ENCODE data around the gene MYLK.

The MYLK gene

GRCh38 chr3:123787133-123787532 lies 97.0 kb downstream of the MYLK start:
- peaks cover 10% of the 10 kb centered on the region for H3K36me3 ChIP-seq (ENCODE audit: control insufficient read depth, insufficient read depth, low read length)
- no peak overlapping the region for H3K27ac ChIP-seq (ENCODE audit: low read depth, low read length, severe bottlenecking)
- no peak overlapping the region for H3K4me3 ChIP-seq (ENCODE audit: extremely low read depth, insufficient read depth, low read length, poor library complexity, severe bottlenecking)
- peaks cover 52% of the 10 kb centered on the region for H3K4me1 ChIP-seq (ENCODE audit: control insufficient read depth, insufficient read depth, low read length, poor library complexity, severe bottlenecking)
- H3K9me3 ChIP-seq (ENCODE audit: control insufficient read depth, low read length), result no peaks in the 10 kb centered on the region
- 95 to 97% methylated on average over 4 to 5 of the region's 5 CpGs for WGBS, 2 experiments (ENCODE audit: insufficient coverage in 2 of 2)

GRCh38 chr3:123785602-123786001 lies 98.5 kb downstream of the MYLK start:
- WGBS, 2 experiments (ENCODE audit: insufficient coverage in 2 of 2), result 88% methylated on average over 1 of the region's 3 CpGs
- Histone ChIP-seq H3K9me3 (ENCODE audit: control insufficient read depth, low read length) (no peaks in the 10 kb centered on the region), H3K4me3 (ENCODE audit: extremely low read depth, insufficient read depth, low read length, poor library complexity, severe bottlenecking) (no peak overlapping the region), H3K27ac (ENCODE audit: low read depth, low read length, severe bottlenecking) (no peak overlapping the region), H3K4me1 (ENCODE audit: control insufficient read depth, insufficient read depth, low read length, poor library complexity, severe bottlenecking) (peaks cover 48% of the 10 kb centered on the region), H3K36me3 (ENCODE audit: control insufficient read depth, insufficient read depth, low read length) (peaks cover 10% of the 10 kb centered on the region)

GRCh38 chr3:123783811-123784210 lies 100.3 kb downstream of the MYLK start:
- 86 to 100% methylated on average over 2 to 3 of the region's 4 CpGs for WGBS, 2 experiments (ENCODE audit: insufficient coverage in 2 of 2)
- no peak overlapping the region for H3K27ac ChIP-seq (ENCODE audit: low read depth, low read length, severe bottlenecking)
- peaks cover 10% of the 10 kb centered on the region for H3K36me3 ChIP-seq (ENCODE audit: control insufficient read depth, insufficient read depth, low read length)

GRCh38 chr3:123783050-123783689 lies 101.0 kb downstream of the MYLK start:
- Histone ChIP-seq H3K4me1 (ENCODE audit: control insufficient read depth, insufficient read depth, low read length, poor library complexity, severe bottlenecking) (peaks cover 48% of the 10 kb centered on the region), H3K36me3 (ENCODE audit: control insufficient read depth, insufficient read depth, low read length) (peaks cover 10% of the 10 kb centered on the region)
- no CpG with 5 or more reads among the region's 1 CpG for WGBS, 2 experiments (ENCODE audit: insufficient coverage in 2 of 2)

More at GRCh38 chr3:123783811-123784210, 100.3 kb downstream of the MYLK start:
- Histone ChIP-seq H3K9me3 (ENCODE audit: control insufficient read depth, low read length) (no peaks in the 10 kb centered on the region), H3K4me1 (ENCODE audit: control insufficient read depth, insufficient read depth, low read length, poor library complexity, severe bottlenecking) (peaks cover 49% of the 10 kb centered on the region), H3K4me3 (ENCODE audit: extremely low read depth, insufficient read depth, low read length, poor library complexity, severe bottlenecking) (no peak overlapping the region)

GRCh38 chr3:123782488-123782887 lies 101.6 kb downstream of the MYLK start:
- 100% methylated on average over 1 to 2 of the region's 4 CpGs for WGBS, 2 experiments (ENCODE audit: insufficient coverage in 2 of 2)
- Histone ChIP-seq H3K36me3 (ENCODE audit: control insufficient read depth, insufficient read depth, low read length) (peaks cover 10% of the 10 kb centered on the region), H3K4me1 (ENCODE audit: control insufficient read depth, insufficient read depth, low read length, poor library complexity, severe bottlenecking) (peaks cover 42% of the 10 kb centered on the region), H3K4me3 (ENCODE audit: extremely low read depth, insufficient read depth, low read length, poor library complexity, severe bottlenecking) (no peak overlapping the region), H3K27ac (ENCODE audit: low read depth, low read length, severe bottlenecking) (no peak overlapping the region), H3K9me3 (ENCODE audit: control insufficient read depth, low read length) (no peaks in the 10 kb centered on the region)

More at GRCh38 chr3:123783050-123783689, 101.0 kb downstream of the MYLK start:
- H3K9me3 ChIP-seq (ENCODE audit: control insufficient read depth, low read length), result no peaks in the 10 kb centered on the region
- H3K4me3 ChIP-seq (ENCODE audit: extremely low read depth, insufficient read depth, low read length, poor library complexity, severe bottlenecking), result no peak overlapping the region
- no peak overlapping the region for H3K27ac ChIP-seq (ENCODE audit: low read depth, low read length, severe bottlenecking)

- H3K4me3 ChIP-seq (ENCODE audit: extremely low read depth, insufficient read depth, low read length, poor library complexity, severe bottlenecking), result no peak overlapping the region
- peaks cover 39% of the 10 kb centered on the region for H3K4me1 ChIP-seq (ENCODE audit: control insufficient read depth, insufficient read depth, low read length, poor library complexity, severe bottlenecking)
- no peaks in the 10 kb centered on the region for H3K9me3 ChIP-seq (ENCODE audit: control insufficient read depth, low read length)
- no CpG with 5 or more reads among the region's 6 CpGs for WGBS, 2 experiments (ENCODE audit: insufficient coverage in 2 of 2)
- no peak overlapping the region for H3K27ac ChIP-seq (ENCODE audit: low read depth, low read length, severe bottlenecking)
- H3K36me3 ChIP-seq (ENCODE audit: control insufficient read depth, insufficient read depth, low read length), result peaks cover 7% of the 10 kb centered on the region
Measured at GRCh38 chr3:123781571-123782275, 102.4 kb downstream of the MYLK start.

- H3K27ac ChIP-seq (ENCODE audit: low read depth, low read length, severe bottlenecking), result no peak overlapping the region
- H3K9me3 ChIP-seq (ENCODE audit: control insufficient read depth, low read length), result no peaks in the 10 kb centered on the region
- no peak overlapping the region for H3K4me3 ChIP-seq (ENCODE audit: extremely low read depth, insufficient read depth, low read length, poor library complexity, severe bottlenecking)
- peaks cover 39% of the 10 kb centered on the region for H3K4me1 ChIP-seq (ENCODE audit: control insufficient read depth, insufficient read depth, low read length, poor library complexity, severe bottlenecking)
- 100% methylated on average over 1 of the region's 2 CpGs for WGBS, 2 experiments (ENCODE audit: insufficient coverage in 2 of 2)
- peaks cover 7% of the 10 kb centered on the region for H3K36me3 ChIP-seq (ENCODE audit: control insufficient read depth, insufficient read depth, low read length)
Measured at GRCh38 chr3:123781138-123781537, 103.0 kb downstream of the MYLK start.

- H3K4me3 ChIP-seq (ENCODE audit: extremely low read depth, insufficient read depth, low read length, poor library complexity, severe bottlenecking), result no peak overlapping the region
- H3K27ac ChIP-seq (ENCODE audit: low read depth, low read length, severe bottlenecking), result no peak overlapping the region
- peaks cover 39% of the 10 kb centered on the region for H3K4me1 ChIP-seq (ENCODE audit: control insufficient read depth, insufficient read depth, low read length, poor library complexity, severe bottlenecking)
- WGBS, 2 experiments (ENCODE audit: insufficient coverage in 2 of 2), result 84 to 92% methylated on average over 3 to 4 of the region's 6 CpGs
- peaks cover 7% of the 10 kb centered on the region for H3K36me3 ChIP-seq (ENCODE audit: control insufficient read depth, insufficient read depth, low read length)
- no peaks in the 10 kb centered on the region for H3K9me3 ChIP-seq (ENCODE audit: control insufficient read depth, low read length)
Measured at GRCh38 chr3:123780656-123781055, 103.5 kb downstream of the MYLK start.

GRCh38 chr3:123779655-123780231 lies 104.4 kb downstream of the MYLK start:
- Histone ChIP-seq H3K4me1 (ENCODE audit: control insufficient read depth, insufficient read depth, low read length, poor library complexity, severe bottlenecking) (peaks cover 39% of the 10 kb centered on the region), H3K4me3 (ENCODE audit: extremely low read depth, insufficient read depth, low read length, poor library complexity, severe bottlenecking) (no peak overlapping the region), H3K36me3 (ENCODE audit: control insufficient read depth, insufficient read depth, low read length) (peaks cover 1% of the 10 kb centered on the region), H3K9me3 (ENCODE audit: control insufficient read depth, low read length) (no peaks in the 10 kb centered on the region), H3K27ac (ENCODE audit: low read depth, low read length, severe bottlenecking) (no peak overlapping the region)
- 100% methylated on average over 1 to 3 of the region's 10 CpGs for WGBS, 2 experiments (ENCODE audit: insufficient coverage in 2 of 2)

GRCh38 chr3:123778991-123779622 lies 105.0 kb downstream of the MYLK start:
- Histone ChIP-seq H3K27ac (ENCODE audit: low read depth, low read length, severe bottlenecking) (no peak overlapping the region), H3K4me3 (ENCODE audit: extremely low read depth, insufficient read depth, low read length, poor library complexity, severe bottlenecking) (no peak overlapping the region), H3K9me3 (ENCODE audit: control insufficient read depth, low read length) (no peaks in the 10 kb centered on the region), H3K4me1 (ENCODE audit: control insufficient read depth, insufficient read depth, low read length, poor library complexity, severe bottlenecking) (peaks cover 39% of the 10 kb centered on the region), H3K36me3 (ENCODE audit: control insufficient read depth, insufficient read depth, low read length) (no peaks in the 10 kb centered on the region)
- 92 to 93% methylated on average over 6 to 8 of the region's 8 CpGs for WGBS, 2 experiments (ENCODE audit: insufficient coverage in 2 of 2)
